RCC 7860 (cell line): Measurements from ENCODE around the gene UBQLNL.

Experiments
- DNase-seq: peaks from one replicate; pipeline ENCODE4 v3.0.0-alpha.2; 2015; ENCODE audit warnings: low spot score
- FAIRE-seq: peaks from 2 replicates; lab custom pipeline; 2012; peaks lifted over from hg19 to GRCh38; lab: Jason Lieb, UNC

UBQLNL gene, protein sequence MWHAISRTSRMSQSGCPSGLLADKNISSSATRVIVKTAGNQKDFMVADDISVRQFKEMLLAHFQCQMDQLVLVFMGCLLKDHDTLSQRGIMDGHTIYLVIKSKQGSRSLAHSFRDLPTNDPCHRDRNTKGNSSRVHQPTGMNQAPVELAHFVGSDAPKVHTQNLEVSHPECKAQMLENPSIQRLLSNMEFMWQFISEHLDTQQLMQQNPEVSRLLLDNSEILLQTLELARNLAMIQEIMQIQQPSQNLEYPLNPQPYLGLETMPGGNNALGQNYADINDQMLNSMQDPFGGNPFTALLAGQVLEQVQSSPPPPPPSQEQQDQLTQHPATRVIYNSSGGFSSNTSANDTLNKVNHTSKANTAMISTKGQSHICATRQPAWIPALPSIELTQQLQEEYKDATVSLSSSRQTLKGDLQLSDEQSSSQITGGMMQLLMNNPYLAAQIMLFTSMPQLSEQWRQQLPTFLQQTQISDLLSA

DNA sequence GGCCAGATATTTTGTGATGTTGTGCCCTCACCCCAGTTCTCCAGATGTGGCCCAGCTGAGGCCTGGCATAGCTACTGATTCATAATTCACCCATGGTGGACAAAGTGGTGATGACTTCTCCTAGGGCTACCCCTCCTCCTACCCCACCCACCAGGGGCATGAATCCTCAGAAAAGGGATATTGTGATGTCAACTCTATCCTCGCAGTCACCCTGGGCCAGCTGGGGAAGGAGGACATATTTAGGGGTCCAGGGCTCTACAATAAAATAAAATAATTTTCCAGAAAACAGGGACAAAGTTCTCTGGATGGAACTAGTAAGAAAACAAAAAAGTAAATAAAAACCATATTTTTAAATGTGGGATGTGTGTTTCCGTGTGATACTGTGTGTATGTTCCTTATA, at the start of gene UBQLNL:
Gene UBQLNL (minus strand): TSS at position 101 of the 400 bp plus-strand sequence. CDS start 258 bp downstream, outside the sequence.
- DNase-seq (no peak), FAIRE-seq (no peak)

DNA sequence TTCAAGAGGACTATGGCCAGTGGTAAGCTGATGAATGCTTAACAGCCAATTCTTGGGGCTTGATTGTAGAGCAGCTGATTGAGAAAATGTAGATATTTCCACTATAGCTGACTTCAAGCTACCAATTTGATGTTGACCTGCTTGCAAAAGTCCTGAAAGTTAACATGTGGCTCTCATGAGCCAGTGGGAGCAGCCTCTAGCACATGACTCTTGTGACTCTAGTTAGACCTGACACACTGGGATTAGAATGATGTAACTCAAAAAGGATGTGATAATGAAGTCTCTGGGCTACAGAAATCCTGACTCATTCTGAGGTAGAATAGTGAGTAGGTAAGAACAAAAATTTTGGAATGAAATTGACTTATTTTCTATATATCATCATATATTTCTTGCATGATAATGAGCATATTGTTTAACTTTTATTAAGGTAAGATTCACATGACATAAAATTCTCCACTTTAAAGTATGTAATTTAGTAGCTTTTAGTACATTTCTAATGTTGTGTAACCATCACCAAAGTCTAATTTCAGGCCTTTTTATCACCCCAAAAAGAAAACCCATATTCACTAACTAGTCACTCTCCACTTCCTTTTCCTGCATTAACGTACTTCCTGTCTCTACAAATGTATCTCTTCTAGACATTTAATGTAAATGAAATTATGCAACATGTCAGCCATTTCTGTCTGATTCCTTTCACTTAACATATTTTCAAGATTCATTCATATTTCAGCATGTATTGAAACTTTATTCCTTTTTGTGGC, 47.9 kb upstream of the UBQLNL start:
- peak; percentile 57 for DNase-seq
- no peak for FAIRE-seq

DNA sequence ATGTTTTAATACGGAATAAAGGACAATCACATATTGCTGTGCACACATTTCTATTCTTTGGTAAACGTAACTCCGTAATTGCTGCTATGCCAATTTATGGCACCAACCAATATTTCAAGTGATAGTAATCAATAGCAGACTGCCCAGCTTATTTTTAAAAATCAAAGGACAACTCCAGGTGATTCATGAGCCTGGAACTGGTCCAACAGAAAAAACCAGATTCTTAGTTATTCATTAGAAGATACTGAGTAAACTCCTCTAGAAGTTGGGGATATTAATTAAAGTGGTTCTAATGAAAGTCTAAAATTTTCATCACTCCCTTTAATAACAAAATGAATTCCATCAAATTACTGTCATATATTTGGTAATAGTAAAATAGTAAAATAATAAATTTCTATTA, 41.3 kb upstream of the UBQLNL start:
- FAIRE-seq: peak; percentile 12
- no peak for DNase-seq

DNA sequence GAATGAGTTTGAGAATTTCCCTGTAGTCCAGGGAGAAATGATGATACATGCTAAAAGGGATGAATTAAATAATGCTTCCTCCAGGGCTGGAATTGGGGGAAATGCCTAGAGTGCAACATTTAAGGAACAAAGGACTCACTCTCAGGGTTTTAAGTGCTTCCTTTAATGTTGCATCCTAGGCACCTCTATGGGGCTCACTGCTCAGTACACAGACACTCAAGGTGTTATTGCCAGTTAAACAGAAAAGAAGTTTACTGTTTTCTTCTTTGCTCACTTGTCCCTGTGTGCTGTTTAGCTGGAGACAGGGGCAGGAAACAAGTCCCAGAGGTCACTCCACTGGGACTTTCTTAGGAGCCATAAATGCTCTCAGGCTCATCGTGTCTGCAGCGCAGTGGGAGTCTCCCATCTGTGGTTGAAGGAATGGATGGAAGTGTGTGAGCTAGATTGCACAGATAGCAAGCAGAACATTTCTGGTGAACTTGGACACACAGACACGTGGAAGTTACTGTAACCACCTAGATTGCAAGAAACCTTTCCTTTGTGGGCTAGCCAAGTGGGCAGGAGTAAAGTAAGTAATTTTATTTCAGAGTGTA, 40.2 kb upstream of the UBQLNL start:
- no peak for DNase-seq
- FAIRE-seq: no peak

DNA sequence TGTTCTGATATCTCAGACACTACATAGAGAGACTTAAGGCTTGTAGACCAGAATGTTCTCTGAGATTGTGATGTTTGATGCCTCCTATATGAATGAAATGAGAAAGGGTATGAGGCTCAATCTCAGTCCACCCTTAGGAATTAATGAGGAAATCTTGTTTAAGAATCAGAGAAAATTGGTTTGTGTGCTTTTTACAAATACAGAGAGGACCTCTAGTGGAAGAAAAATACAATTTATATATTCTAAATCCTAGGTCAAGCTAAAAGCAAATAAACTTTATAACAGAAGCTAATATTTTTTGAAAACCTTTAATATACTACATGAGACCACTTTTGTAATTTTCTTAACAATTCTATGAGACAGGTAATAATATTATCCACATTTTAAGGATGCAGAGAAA, 36.8 kb upstream of the UBQLNL start:
- DNase-seq (no peak), FAIRE-seq (peak; percentile 5)

DNA sequence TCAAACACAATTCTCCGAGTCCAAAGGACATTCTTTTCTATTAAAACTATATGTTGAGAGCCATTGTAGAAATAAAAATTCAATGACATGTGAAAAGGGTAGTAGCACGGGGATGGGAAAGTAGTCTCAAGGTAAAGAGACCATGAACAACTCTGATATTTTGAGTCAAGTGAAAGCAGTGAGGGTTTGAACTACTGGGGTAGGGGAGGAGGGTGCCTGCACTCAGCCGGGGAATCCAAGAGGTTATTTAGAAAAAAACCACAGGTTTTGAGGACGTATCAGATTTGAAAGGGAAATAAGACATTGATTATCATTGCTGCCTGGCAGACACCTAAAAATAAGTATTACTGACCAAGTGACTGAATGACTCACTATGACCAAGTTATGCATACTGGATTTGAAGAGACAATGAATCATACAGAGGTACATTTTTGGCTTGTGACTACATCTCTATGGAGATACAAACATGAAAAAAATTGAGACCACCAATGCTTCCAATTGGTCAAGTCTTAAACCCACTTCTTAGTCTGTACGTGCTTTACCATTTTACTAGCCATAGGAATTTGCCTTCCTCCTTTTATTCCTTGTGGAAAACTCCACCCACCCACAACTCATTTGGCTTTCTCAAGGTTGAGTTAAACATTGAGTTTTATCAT, 34.1 kb upstream of the UBQLNL start:
- DNase-seq: peak; percentile 92
- peak; percentile 93 for FAIRE-seq

DNA sequence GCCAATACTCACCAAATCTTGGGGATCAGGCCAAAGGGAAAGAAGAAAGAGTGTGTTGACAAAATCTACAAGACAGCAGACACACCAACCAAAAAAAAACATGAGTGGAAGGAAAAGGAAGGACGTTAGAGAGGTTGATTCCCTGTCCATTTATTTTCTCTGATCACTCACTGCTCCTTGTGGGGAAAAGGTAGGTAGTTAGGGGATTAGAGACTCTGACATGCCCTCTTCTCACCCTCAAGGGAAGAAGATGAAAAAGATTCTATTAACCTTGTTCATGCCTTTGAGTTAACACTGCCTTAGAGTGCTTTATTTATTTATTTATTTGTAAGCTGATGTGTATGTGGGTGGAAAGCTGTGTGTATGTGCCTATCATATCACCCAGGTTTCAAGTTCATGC, 31.9 kb upstream of the UBQLNL start, which contains the start of gene OR52H1:
Gene OR52H1 (minus strand): TSS at position 101 of the 400 bp plus-strand sequence. CDS start 3,035 bp downstream, outside the sequence.
- DNase-seq: no peak
- no peak for FAIRE-seq

DNA sequence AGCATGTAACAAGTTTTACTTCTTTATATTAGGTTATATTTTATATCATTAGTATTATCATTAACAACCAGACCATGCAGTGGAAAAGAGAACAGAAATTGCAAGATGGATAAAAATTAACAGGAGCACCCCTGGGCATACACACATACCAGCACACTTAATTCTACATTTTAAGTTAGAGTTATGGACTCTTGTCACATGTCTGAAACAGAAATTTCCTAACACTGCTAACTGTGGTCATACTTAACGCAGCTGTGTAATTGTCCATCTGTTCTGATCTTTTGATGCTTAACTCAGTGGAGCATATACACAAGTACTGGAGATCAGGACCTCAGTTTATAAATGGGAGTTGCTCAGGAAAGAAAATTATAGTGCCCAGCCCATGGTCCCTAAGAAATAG, 31.5 kb upstream of the UBQLNL start:
- FAIRE-seq: no peak

DNA sequence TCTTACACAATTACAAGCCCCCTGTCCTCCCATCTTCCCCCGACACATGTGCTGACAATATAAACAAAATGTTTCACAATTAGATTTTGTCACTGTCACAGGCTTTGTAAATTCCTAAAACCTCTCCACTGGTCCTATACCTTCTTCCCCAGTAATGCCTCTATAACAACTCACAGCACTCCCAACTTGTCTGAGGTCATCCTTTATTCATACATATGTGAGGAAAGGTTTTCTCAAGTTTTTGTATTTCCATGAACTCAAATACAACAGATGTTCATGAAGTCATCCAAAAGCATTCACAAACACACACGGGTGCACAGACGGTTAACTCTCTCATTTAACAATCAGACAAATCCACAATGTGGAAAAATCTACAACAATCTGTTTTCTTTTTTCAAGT, 30.0 kb upstream of the UBQLNL start:
- FAIRE-seq: no peak
- DNase-seq: no peak

More for the DNA sequence above, 31.5 kb upstream of the UBQLNL start:
- no peak for DNase-seq

DNA sequence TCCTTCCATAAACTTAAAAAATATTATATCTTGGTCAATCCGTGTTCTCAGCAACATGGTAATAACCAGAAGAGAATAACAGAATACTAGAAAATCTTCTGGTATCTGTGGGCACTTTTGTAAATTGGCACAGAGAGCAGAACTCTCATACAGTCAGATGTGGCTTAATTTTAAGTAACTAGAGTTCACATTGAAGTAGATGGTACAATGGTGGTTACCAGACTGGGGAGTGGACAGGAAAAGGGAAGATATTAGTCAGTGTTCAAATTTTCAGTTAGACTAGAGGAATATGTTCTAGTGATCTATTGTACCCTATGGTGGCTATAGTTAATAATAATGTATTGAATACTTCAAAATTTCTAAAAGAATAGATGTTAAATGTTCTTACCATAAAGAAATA, 24.9 kb upstream of the UBQLNL start:
- FAIRE-seq: no peak
- no peak for DNase-seq

DNA sequence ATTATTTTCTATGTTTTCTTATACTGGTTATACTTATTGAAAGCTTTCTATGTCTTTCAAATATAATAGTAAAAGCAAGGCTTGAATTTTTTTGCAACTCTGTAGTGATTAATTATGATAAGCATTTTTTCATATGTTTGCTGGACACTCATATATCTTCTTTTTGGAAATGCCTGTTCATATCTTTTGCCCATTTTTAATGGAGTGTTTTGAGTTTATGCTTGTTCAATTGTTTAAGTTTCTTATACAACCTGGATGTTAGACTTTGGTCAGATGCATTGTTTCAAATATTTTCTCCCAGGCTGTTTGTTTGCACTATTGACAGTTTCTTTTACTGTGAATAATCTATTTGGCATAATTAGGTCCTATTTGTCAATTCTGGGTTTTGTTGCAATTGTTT, 20.0 kb upstream of the UBQLNL start:
- DNase-seq: no peak
- FAIRE-seq: no peak

DNA sequence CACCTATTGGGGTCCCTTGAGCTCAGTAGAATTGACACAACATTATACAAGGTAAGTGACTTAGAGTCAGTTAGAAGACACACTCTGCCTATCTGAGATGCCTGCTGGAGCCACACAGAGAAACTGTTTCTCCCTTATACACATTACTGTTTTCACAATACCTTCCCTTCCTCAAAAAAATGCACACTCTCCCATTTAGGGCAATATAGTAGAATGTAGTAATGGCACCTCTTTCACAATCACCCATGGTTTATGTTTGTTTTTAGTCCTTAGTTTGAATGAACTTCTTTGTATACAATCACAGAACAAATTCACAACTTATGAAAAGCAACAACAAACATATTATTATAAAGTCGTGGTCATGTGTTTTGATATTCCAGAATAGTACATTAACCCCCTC, 17.5 kb upstream of the UBQLNL start:
- DNase-seq (no peak), FAIRE-seq (no peak)

DNA sequence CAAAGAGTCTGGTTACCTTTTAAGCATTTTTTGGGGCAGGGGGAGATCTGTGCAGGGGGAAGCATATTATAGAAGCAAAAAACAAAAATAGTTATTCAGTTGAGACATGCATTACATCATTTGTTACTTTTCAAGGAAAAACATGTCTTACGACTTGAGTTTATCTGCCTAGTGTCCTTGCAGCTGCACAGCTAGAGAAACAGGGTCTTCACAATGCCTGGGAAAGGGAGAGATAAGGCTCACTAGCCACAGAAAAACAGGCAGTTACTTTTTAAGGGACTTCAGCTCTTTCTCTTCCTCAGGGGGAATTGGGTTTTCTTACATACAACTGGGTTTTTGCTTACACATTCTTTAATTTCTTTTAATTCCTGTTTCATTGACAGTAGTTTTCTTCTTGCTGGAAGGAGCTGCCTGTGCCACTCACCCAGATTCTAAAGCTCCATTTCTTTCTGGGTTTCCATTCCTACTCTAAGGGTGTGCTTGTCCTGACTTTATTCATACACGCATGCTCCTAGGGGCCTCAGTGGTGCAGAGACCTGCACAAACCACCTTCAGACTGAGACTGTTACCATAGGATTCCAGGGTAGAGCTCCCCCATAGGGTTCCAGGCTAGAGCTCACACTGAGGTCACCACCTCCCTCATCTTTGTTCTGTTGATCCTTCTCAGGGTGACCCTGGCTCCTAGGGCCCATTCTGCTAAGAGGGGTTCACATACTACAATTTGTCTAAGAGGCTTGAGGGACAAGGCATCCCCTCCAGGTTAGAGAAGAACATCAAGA, 14.7 kb upstream of the UBQLNL start:
- no peak for FAIRE-seq
- DNase-seq: no peak

DNA sequence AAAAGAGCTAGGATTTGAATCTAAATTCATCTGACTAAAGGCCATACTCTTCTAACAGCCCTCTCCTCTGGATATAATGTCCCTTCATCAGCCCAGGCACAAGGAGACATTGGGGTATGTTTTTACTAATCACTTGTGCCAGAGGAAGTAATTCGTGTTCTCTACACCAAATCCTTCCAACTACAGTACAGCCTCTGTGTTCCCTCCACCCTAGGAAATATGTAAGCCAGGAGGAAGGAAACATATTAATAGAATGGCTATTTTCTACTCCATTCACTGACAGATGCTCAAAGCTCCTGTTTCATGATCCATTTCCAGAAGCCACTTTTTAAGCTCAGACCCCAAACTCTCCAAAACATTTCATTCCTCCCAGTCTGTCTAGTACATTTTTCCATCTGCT, 12.0 kb upstream of the UBQLNL start:
- DNase-seq (no peak), FAIRE-seq (no peak)

DNA sequence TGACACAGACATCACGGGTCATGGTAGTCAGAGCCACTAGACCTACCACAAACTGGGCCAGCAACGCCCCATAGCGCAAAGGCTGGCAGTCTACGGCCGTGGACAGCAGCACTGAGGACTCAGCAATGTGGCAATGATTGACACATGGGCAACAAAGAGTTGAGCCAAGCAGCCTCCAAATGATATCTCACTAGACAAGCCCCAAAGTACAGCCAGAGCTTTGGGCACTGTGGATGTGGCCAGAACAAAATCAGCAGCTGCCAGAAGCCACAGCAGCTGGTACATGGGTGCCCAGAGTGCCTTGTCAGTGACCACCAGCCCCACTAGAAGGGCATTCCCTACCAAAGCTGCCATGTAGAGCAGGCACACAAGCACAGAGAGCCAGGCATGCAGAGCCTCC, 11.2 kb upstream of the UBQLNL start:
- FAIRE-seq (no peak), DNase-seq (no peak)

DNA sequence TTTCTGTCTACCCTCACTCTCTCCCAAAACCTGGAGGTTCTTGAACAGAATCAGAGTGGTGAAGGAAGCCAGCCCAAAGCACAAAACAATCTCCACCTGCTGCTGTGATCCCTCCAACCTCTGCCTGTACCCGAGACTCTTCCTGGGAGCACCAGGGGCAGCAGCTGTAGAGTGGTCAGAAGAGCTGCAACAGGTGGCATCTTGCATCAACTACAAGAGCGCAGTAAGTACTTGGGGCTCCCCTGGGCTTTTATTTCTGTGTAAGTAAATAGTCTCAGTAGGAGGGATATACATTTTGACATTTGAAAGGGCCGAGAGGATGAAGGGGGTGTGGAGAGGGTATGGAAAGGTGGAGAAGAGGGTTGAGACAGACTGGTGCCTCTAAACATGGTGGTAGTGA, 8.3 kb upstream of the UBQLNL start:
- DNase-seq (no peak), FAIRE-seq (no peak)

DNA sequence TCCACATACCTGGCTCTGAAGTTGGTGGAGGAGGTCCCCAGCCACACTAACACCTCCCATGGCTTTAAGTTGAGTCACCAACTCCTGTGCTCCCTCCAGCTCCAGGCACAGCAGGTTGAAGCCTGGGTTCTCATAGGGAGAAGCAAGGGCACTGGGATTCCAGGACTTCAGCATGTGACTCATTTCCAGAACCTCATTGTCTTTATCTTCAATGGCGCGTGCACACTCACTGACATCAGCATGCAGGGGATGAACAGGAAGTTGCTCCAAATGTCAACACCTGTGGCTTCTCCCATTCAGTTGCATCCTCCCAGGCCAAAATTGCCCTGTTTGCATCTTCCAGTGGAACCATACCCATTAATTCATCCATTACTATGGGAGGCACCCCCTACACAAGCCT, 5.8 kb upstream of the UBQLNL start:
- peak; percentile 23 for DNase-seq

DNA sequence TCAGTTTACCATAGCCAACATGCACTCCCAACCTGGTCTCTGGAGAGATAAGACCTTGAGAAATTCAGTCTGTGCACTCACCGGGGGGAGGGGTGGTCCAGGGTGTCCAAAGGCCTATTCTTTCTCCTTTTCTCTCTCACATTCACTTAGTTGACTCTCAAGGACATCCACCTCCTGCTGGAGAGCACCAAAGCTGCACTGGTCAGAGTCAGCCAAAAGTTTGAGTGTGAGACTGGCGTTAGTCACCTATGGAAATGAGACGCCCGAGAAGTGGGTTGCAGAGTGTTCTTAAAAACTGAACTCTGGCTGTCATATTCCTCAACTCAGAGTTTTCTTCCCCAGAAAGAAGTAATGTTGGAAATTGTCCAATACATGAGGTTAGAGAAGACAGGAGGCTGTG, 5.0 kb upstream of the UBQLNL start:
- no peak for FAIRE-seq

More for the DNA sequence above, 5.8 kb upstream of the UBQLNL start:
- no peak for FAIRE-seq

DNA sequence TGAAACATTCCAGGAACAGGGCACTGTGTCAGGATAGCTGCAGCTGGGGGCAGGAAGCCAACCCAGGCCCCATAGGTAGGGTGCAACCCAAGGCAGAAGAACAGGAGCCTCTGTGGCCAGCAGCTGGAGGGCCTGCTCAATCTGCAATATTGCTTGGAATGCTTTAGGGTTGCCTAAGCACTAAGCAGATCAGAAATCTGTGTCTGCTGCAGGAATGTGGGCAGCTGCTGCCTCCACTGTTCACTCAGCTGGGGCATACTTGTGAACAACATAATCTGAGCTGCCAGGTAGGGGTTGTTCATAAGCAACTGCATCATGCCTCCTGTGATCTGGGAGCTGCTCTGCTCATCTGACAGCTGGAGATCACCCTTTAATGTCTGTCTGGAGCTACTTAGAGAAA, 1.7 kb downstream of the UBQLNL start:
- no peak for DNase-seq
- FAIRE-seq: no peak

More for the DNA sequence above, 5.0 kb upstream of the UBQLNL start:
- DNase-seq: no peak

DNA sequence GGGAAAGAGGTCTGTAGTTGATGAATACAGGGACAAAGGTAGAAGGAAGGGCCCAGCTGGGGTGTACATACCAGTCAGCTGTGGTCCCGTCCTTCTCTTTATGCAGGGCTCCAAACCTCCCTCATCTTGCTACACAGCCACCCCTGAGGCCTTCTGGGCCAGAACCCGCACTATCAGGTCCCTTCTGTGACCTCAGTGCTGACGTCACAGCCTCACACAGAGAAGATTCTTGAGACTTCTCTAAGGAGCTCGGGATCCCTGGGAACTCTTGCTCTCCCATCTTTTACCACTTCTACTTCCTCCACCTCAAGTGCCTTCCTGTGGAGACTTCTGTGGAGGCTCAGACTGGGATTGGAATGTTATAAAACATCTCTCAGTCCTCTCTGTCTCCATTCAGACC, 6.7 kb downstream of the UBQLNL start, which contains the start of gene UBQLN3:
Gene UBQLN3 (minus strand): TSS at position 155 of the 400 bp plus-strand sequence. CDS start 399 bp downstream, outside the sequence.
- DNase-seq (no peak), FAIRE-seq (no peak)
